HuH-7.5 (cell line): ENCODE measurements around the gene LSM6.

ENCODE experiments used
- DNase-seq: peaks from one replicate; pipeline ENCODE4 v3.0.0; 2011; ENCODE audit warnings: low spot score

Gene LSM6

DNA sequence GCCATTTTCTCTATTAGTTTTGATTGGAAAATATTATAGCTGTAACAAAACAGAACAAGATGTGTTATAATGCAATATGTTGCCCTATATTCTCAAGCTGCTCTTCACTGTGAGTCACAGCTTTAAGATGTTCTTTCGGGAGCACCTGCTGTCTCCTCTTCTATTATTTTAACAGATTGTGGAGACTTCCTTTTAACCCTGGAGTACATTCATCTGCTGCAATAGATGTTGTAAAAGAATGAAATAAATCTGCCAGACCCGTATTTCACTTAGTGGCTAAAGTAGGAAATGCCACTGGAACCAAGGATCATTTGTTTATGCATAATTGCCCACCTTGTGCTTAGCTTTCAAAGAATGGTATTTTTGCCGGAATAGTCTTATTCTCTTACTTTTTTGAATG lies 11.1 kb downstream of the LSM6 start:
- no peak for DNase-seq

DNA sequence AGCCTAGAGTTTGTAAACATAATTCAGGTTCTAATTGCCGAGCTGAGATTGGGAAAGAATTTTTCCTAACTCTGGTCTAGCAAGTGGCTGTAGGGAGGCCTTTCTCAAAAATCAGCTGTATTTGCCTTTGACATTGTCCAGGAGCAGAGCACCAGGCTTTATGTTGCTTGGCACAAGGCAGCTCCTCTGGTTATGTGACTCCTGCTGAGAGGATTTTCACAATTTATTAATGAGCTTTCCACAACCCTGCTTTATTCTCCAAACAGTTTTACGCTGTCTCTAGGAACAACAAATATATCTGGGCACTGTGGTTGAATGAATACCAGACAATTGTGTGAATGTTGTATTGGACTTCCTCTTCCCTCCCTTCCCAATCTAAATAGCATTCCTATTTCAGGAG lies 14.9 kb downstream of the LSM6 start:
- DNase-seq, result no peak

DNA sequence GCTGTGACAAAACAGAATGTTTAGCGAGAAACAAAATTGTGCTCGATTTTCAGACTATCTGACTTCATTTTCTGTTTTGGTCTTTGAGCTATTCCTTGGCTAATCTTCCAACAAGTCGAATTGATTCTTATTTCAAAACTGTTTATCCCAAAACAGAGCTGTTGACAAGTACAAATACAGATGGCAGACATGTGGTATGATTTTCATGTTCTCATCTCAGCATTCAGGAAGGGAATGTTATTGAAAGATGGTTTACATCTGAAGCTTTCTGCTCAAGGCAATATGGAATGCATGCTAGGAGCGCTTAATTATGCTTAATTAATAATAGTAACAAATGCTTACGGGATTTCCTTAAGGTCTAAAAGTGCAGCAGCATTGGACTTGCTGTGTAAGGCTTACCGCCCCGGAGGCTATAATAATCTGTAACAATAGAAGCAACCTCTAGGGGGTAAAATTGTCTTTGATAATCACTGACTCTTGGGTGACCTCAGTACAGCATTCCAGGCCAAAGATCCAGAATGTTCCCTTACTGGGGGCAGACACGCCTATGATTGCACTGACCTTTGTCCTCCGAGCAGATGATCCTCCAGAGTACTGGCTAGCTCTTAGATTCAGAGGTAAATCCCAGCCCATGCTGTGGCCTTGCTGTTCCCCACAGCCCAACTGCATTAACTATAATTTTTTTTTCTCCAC lies 16.4 kb downstream of the LSM6 start:
- no peak for DNase-seq

- no peak for DNase-seq
Measured at GRCh38 chr4:146193628-146194027, 18.1 kb downstream of the LSM6 start.

GRCh38 chr4:146194212-146194611 lies 18.7 kb downstream of the LSM6 start:
- DNase-seq, result no peak

DNA sequence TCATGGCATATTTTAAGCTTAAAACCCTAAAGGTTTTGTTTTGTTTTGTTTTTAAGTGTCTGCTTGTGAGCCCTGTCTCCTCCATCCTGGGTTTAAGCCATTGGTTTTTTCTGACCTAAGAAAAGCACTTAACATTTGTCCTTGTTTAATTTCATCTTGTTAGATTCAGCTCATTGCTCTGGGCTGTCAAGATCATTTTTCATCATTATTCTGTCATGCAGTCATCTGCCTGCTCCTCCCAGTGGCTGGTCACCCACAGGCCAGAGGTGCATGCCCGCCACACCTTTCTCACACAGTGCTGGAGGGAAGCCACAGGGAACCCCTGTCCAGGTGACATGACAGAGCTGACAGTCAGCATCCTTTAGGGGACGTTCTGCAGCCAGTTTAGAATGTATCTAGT lies 27.1 kb downstream of the LSM6 start:
- DNase-seq, result no peak

GRCh38 chr4:146207410-146207809 lies 31.9 kb downstream of the LSM6 start:
- DNase-seq, result no peak

GRCh38 chr4:146210890-146211289 lies 35.4 kb downstream of the LSM6 start:
- DNase-seq, result no peak

GRCh38 chr4:146211440-146211839 lies 35.9 kb downstream of the LSM6 start:
- DNase-seq, result no peak

GRCh38 chr4:146212781-146213180 lies 37.3 kb downstream of the LSM6 start:
- no peak for DNase-seq

- DNase-seq, result no peak
Measured at GRCh38 chr4:146214238-146214637, 38.7 kb downstream of the LSM6 start, which contains the start of gene REELD1. REELD1 (plus strand) TSS chr4:146214538; CDS start chr4:146216953, 2,415 bp downstream.

GRCh38 chr4:146222313-146222712 lies 46.8 kb downstream of the LSM6 start:
- no peak for DNase-seq

- no peak for DNase-seq
Measured at GRCh38 chr4:146224326-146224966, 48.9 kb downstream of the LSM6 start.

DNA sequence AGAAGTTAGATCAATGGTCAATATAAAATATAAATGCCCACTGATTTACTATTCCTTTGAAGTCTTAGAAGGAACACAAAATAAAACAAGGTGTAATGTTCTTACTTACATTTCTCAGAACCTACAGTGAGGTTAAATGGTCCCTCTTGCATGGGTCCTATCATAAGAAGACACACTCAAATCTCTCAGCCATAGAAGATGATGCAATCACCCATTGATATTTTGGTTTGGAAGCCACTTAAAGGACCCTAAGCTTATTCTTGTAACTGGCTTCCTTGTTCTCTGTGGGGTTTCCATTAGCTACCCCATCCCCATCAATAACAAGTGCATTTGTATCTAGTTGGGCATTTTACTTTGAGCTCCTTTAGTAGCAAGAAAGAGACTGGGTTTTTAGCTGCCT lies 53.9 kb downstream of the LSM6 start:
- DNase-seq, result no peak

DNA sequence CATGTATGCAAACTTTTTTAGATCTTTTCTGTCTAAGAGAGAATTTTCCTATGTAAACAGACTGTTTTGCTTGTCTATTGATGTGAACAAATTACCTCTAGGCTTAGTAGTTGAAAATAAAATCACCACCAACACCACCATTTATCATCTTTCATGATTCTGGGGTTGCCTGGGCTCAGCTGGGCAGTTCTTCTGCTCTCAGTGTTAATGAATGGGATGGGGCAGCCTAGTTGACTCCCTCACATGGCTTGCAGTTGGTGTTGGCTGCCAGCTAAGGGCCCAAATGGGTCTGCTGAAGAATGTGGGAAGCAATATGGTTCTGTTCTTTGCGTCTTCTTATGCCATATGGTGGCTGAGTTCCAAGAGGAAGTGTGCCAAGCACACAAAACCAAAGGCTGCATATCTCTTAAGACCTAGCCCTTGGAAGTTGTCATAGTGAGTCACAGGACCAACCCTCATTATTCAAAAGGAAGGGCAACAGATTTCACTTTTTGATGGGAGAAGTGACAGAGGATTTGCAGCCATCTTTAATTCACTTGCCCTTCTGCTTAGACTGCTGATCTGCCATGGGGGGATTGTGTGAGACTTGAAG lies 56.7 kb downstream of the LSM6 start:
- DNase-seq, result no peak

DNA sequence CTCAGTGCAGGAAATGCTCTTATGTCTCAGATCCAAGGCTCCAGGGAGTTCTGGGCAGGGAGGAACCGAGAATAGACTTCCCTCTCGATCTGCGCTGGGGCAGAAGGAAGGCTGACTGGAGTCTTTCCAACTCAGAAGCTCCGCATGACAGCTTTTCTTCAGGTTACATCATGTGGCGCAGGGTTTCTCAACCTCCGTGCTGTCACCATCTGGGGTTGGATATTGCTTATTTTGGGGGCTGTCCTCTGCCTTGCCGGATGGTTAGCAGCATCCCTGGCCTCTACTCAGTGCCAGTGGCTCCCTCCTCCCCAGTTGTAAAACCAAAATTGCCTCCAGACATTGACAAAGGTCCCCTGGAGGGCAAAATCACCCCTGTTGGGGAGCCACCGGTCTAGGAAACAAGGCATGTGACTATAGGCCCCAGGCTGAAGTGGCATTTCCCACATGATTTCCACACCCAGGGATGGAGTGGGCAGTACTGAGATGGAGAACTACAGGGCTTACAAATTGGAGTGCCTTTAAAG lies 60.2 kb downstream of the LSM6 start:
- no peak for DNase-seq

GRCh38 chr4:146236216-146236615 lies 60.7 kb downstream of the LSM6 start:
- DNase-seq, result no peak

DNA sequence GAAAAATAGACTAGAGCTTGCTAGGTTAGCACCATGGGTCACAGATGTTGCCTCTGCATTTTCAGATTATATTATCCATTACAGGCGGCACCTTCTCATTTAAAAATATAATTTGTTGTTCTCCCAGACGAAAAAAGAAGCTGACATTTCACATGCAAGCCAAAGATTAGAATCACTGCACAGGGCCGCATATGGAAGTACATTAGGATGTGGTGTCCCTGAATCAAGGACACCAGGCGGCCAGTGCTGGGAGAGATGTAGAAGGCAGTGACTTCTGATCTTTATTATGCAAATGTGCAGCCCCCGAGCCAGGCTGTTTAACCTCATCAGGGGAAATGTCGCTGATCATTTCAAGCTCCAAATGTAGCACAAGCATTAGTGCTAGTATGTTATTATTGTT lies 61.6 kb downstream of the LSM6 start:
- DNase-seq, result no peak

- DNase-seq, result no peak
Measured at GRCh38 chr4:146238107-146238506, 62.6 kb downstream of the LSM6 start.
